GM21825 (cell line): ENCODE results near the gene MED28.
"Not testable (repeated sequence)": the region's sequence is repeated elsewhere in the genome, so short reads cannot be mapped to it uniquely, and the experiment has no call there.

Experiments used
- ATAC-seq: cut with Tn5 transposase; IDR thresholded peaks from one replicate; pipeline ENCODE4 v1.9.1; 2021; ENCODE audit warnings: mild to moderate bottlenecking, moderate library complexity; ENCODE audit not compliant: unreplicated experiment

The MED28 gene

GRCh38 chr4:17616283-17616682 lies 1.8 kb downstream of the MED28 start:
- no peak for ATAC-seq

GRCh38 chr4:17618926-17619325 lies 4.5 kb downstream of the MED28 start:
- ATAC-seq = no peak

- no peak for ATAC-seq
Measured at GRCh38 chr4:17619416-17620105, 5.1 kb downstream of the MED28 start.

GRCh38 chr4:17623451-17624001 lies 9.1 kb downstream of the MED28 start:
- ATAC-seq = no peak

- no peak for ATAC-seq
Measured at GRCh38 chr4:17624821-17625220, 10.4 kb downstream of the MED28 start.

- ATAC-seq = no peak
Measured at GRCh38 chr4:17630228-17630627, 15.8 kb downstream of the MED28 start.

GRCh38 chr4:17633600-17633999 lies 19.2 kb downstream of the MED28 start:
- ATAC-seq = no peak

GRCh38 chr4:17635056-17635455 lies 20.6 kb downstream of the MED28 start:
- no peak for ATAC-seq

GRCh38 chr4:17636341-17636695 lies 21.9 kb downstream of the MED28 start:
- no peak for ATAC-seq

- peak; percentile 81 for ATAC-seq
Measured at GRCh38 chr4:17636696-17637622, 22.5 kb downstream of the MED28 start.

- no peak for ATAC-seq
Measured at GRCh38 chr4:17639136-17639535, 24.7 kb downstream of the MED28 start.

- ATAC-seq = no peak
Measured at GRCh38 chr4:17642398-17642783, 27.9 kb downstream of the MED28 start.

GRCh38 chr4:17646693-17647092 lies 32.3 kb downstream of the MED28 start:
- no peak for ATAC-seq

GRCh38 chr4:17647176-17647806 lies 32.9 kb downstream of the MED28 start:
- no peak for ATAC-seq

GRCh38 chr4:17647927-17648326 lies 33.5 kb downstream of the MED28 start:
- no peak for ATAC-seq

GRCh38 chr4:17650406-17650805 lies 36.0 kb downstream of the MED28 start:
- ATAC-seq = no peak

GRCh38 chr4:17654701-17655100 lies 40.3 kb downstream of the MED28 start:
- no peak for ATAC-seq

- no peak for ATAC-seq
Measured at GRCh38 chr4:17657090-17657489, 42.6 kb downstream of the MED28 start.

GRCh38 chr4:17657849-17658248 lies 43.4 kb downstream of the MED28 start:
- no peak for ATAC-seq

- not testable (repeated sequence) for ATAC-seq
Measured at GRCh38 chr4:17659196-17659595, 44.8 kb downstream of the MED28 start.

GRCh38 chr4:17662694-17663093 lies 48.3 kb downstream of the MED28 start:
- ATAC-seq = no peak
